ENCODE data around the gene TNFRSF14. TPM values are rescaled to one million over a fixed set of nuclear protein-coding genes. Genes with fewer than 3 reads are reported as not detected.
A peak's percentile ranks its signal among the peaks of the same experiment; 100 is the strongest.
"Not testable (repeated sequence)": the region's sequence is repeated elsewhere in the genome, so short reads cannot be mapped to it uniquely, and the experiment has no call there.

The TNFRSF14 gene
- polyA plus RNA-seq, 4 donors, result 164 to 398 (median 326) TPM

GRCh38 chr1:2577565-2578075 is 21.4 kb downstream of the TNFRSF14 start:
- FAIRE-seq, DNase-seq: not testable (repeated sequence)
- 41 to 55% (median 51%) methylated on average over 17 to 21 of the region's 23 CpGs for WGBS, 3 donors

GRCh38 chr1:2578758-2579118 is 22.6 kb downstream of the TNFRSF14 start:
- Histone ChIP-seq H3K4me1 (ENCODE audit: control insufficient read depth in 3 of 3, insufficient read depth in 2 of 3, low read depth in 1 of 3, low read length in 2 of 3) (peaks cover 3 to 60% (median 5%) of the 10 kb centered on the region in 3 donors), H3K9me3 (ENCODE audit: control insufficient read depth in 2 of 2, insufficient read depth in 1 of 2, low read depth in 1 of 2, low read length in 1 of 2) (peaks cover 0 to 15% of the 10 kb centered on the region in 2 donors), H3K27me3 (ENCODE audit: control insufficient read depth in 3 of 3, insufficient read depth in 3 of 3, low read length in 3 of 3) (no peaks in the 10 kb centered on the region), H3K27ac (ENCODE audit: low read depth in 1 of 3, low read length in 2 of 3) (peak overlapping the region; percentile 75 to 97 (median 95)), H3K4me3 (ENCODE audit: low read depth in 1 of 3, low read length in 3 of 3) (no peak overlapping the region), H3K36me3 (ENCODE audit: control insufficient read depth in 3 of 3, insufficient read depth in 2 of 3, low read depth in 1 of 3, low read length in 3 of 3) (peaks cover 0 to 5% (median 0%) of the 10 kb centered on the region in 3 donors)
- FAIRE-seq (no peak), DNase-seq (no peak)
- 32 to 54% (median 44%) methylated on average over 4 of the region's 4 CpGs for WGBS, 3 donors

More at GRCh38 chr1:2577565-2578075, 21.4 kb downstream of the TNFRSF14 start:
- peak overlapping the region; percentile 75 to 97 (median 95) for H3K27ac ChIP-seq (ENCODE audit: low read depth in 1 of 3, low read length in 2 of 3)
- not testable (repeated sequence) for H3K27me3 ChIP-seq (ENCODE audit: control insufficient read depth in 3 of 3, insufficient read depth in 3 of 3, low read length in 3 of 3); H3K36me3 ChIP-seq (ENCODE audit: control insufficient read depth in 3 of 3, insufficient read depth in 2 of 3, low read depth in 1 of 3, low read length in 3 of 3)
- H3K4me3 ChIP-seq (ENCODE audit: low read depth in 1 of 3, low read length in 3 of 3), result peak overlapping the region in 1 of 3 donors; percentile 33
- peaks cover 0 to 25% of the 10 kb centered on the region in 2 donors for H3K9me3 ChIP-seq (ENCODE audit: control insufficient read depth in 2 of 2, insufficient read depth in 1 of 2, low read depth in 1 of 2, low read length in 1 of 2)
- peaks cover 0 to 49% (median 5%) of the 10 kb centered on the region in 3 donors for H3K4me1 ChIP-seq (ENCODE audit: control insufficient read depth in 3 of 3, insufficient read depth in 2 of 3, low read depth in 1 of 3, low read length in 2 of 3)

GRCh38 chr1:2580691-2581090 is 24.5 kb downstream of the TNFRSF14 start:
- no peak overlapping the region for H3K4me3 ChIP-seq (ENCODE audit: low read depth in 1 of 3, low read length in 3 of 3)
- no peak for FAIRE-seq
- WGBS, 3 donors, result 64 to 88% (median 79%) methylated on average over 10 of the region's 10 CpGs
- H3K4me1 ChIP-seq (ENCODE audit: control insufficient read depth in 3 of 3, insufficient read depth in 2 of 3, low read depth in 1 of 3, low read length in 2 of 3), result peaks cover 5 to 63% (median 8%) of the 10 kb centered on the region in 3 donors
- no peaks in the 10 kb centered on the region for H3K27me3 ChIP-seq (ENCODE audit: control insufficient read depth in 3 of 3, insufficient read depth in 3 of 3, low read length in 3 of 3)
- peaks cover 0 to 13% (median 0%) of the 10 kb centered on the region in 3 donors for H3K36me3 ChIP-seq (ENCODE audit: control insufficient read depth in 3 of 3, insufficient read depth in 2 of 3, low read depth in 1 of 3, low read length in 3 of 3)
- DNase-seq, result peak in 1 of 2 donors; percentile 42
- no peak overlapping the region for H3K27ac ChIP-seq (ENCODE audit: low read depth in 1 of 3, low read length in 2 of 3)
- H3K9me3 ChIP-seq (ENCODE audit: control insufficient read depth in 2 of 2, insufficient read depth in 1 of 2, low read depth in 1 of 2, low read length in 1 of 2), result no peaks in the 10 kb centered on the region

GRCh38 chr1:2582391-2582790 is 26.2 kb downstream of the TNFRSF14 start:
- DNase-seq, result no peak
- Histone ChIP-seq H3K36me3 (ENCODE audit: control insufficient read depth in 3 of 3, insufficient read depth in 2 of 3, low read depth in 1 of 3, low read length in 3 of 3) (peaks cover 0 to 13% (median 0%) of the 10 kb centered on the region in 3 donors), H3K4me1 (ENCODE audit: control insufficient read depth in 3 of 3, insufficient read depth in 2 of 3, low read depth in 1 of 3, low read length in 2 of 3) (peaks cover 5 to 49% (median 8%) of the 10 kb centered on the region in 3 donors), H3K9me3 (ENCODE audit: control insufficient read depth in 2 of 2, insufficient read depth in 1 of 2, low read depth in 1 of 2, low read length in 1 of 2) (no peaks in the 10 kb centered on the region), H3K27ac (ENCODE audit: low read depth in 1 of 3, low read length in 2 of 3) (peak overlapping the region in 1 of 3 donors; percentile 100), H3K4me3 (ENCODE audit: low read depth in 1 of 3, low read length in 3 of 3) (no peak overlapping the region), H3K27me3 (ENCODE audit: control insufficient read depth in 3 of 3, insufficient read depth in 3 of 3, low read length in 3 of 3) (no peaks in the 10 kb centered on the region)
- FAIRE-seq, result no peak
- 75 to 80% (median 77%) methylated on average over 7 of the region's 7 CpGs for WGBS, 3 donors

GRCh38 chr1:2583331-2583791 is 27.2 kb downstream of the TNFRSF14 start:
- DNase-seq, result peak in 1 of 2 donors; percentile 85
- Histone ChIP-seq H3K36me3 (ENCODE audit: control insufficient read depth in 3 of 3, insufficient read depth in 2 of 3, low read depth in 1 of 3, low read length in 3 of 3) (peaks cover 0 to 20% (median 0%) of the 10 kb centered on the region in 3 donors), H3K4me3 (ENCODE audit: low read depth in 1 of 3, low read length in 3 of 3) (no peak overlapping the region), H3K27me3 (ENCODE audit: control insufficient read depth in 3 of 3, insufficient read depth in 3 of 3, low read length in 3 of 3) (no peaks in the 10 kb centered on the region), H3K4me1 (ENCODE audit: control insufficient read depth in 3 of 3, insufficient read depth in 2 of 3, low read depth in 1 of 3, low read length in 2 of 3) (peaks cover 5 to 39% (median 8%) of the 10 kb centered on the region in 3 donors), H3K9me3 (ENCODE audit: control insufficient read depth in 2 of 2, insufficient read depth in 1 of 2, low read depth in 1 of 2, low read length in 1 of 2) (no peaks in the 10 kb centered on the region), H3K27ac (ENCODE audit: low read depth in 1 of 3, low read length in 2 of 3) (peak overlapping the region in 1 of 3 donors; percentile 100)
- 55 to 60% (median 58%) methylated on average over 5 of the region's 5 CpGs for WGBS, 3 donors
- FAIRE-seq, result no peak

DNA sequence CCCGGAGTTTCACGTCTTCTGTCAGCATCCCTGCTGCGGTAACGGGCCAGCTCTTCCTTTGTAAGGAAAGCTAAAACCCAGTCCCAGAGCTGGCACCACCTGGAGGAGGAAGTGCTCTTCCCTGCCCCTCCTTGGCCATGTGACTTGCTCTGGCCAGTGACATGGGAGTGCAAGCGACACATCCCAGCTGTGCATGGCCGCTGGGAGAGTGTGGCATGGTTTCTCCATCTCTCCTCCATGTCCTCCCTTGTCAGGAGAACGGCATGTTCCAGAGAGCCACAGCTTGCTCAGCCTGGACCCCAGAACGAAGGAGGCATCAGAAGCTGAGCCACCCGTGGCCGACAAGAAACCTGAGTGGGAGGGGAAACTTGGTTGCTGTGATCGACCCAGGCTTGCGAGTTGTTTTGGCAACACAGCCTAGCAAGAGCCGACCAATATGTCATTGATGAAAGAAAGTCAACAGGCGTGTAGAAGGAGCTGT is 27.7 kb downstream of the TNFRSF14 start:
- H3K9me3 ChIP-seq (ENCODE audit: control insufficient read depth in 2 of 2, insufficient read depth in 1 of 2, low read depth in 1 of 2, low read length in 1 of 2), result no peaks in the 10 kb centered on the region
- H3K27me3 ChIP-seq (ENCODE audit: control insufficient read depth in 3 of 3, insufficient read depth in 3 of 3, low read length in 3 of 3), result no peaks in the 10 kb centered on the region
- 54 to 69% (median 57%) methylated on average over 14 of the region's 14 CpGs for WGBS, 3 donors
- H3K4me1 ChIP-seq (ENCODE audit: control insufficient read depth in 3 of 3, insufficient read depth in 2 of 3, low read depth in 1 of 3, low read length in 2 of 3), result peaks cover 1 to 33% (median 8%) of the 10 kb centered on the region in 3 donors
- DNase-seq (peak in 1 of 2 donors; percentile 55), FAIRE-seq (no peak)
- H3K27ac ChIP-seq (ENCODE audit: low read depth in 1 of 3, low read length in 2 of 3), result peak overlapping the region; percentile 4 to 100 (median 32)
- no peak overlapping the region for H3K4me3 ChIP-seq (ENCODE audit: low read depth in 1 of 3, low read length in 3 of 3)
- peaks cover 0 to 26% (median 0%) of the 10 kb centered on the region in 3 donors for H3K36me3 ChIP-seq (ENCODE audit: control insufficient read depth in 3 of 3, insufficient read depth in 2 of 3, low read depth in 1 of 3, low read length in 3 of 3)

DNA sequence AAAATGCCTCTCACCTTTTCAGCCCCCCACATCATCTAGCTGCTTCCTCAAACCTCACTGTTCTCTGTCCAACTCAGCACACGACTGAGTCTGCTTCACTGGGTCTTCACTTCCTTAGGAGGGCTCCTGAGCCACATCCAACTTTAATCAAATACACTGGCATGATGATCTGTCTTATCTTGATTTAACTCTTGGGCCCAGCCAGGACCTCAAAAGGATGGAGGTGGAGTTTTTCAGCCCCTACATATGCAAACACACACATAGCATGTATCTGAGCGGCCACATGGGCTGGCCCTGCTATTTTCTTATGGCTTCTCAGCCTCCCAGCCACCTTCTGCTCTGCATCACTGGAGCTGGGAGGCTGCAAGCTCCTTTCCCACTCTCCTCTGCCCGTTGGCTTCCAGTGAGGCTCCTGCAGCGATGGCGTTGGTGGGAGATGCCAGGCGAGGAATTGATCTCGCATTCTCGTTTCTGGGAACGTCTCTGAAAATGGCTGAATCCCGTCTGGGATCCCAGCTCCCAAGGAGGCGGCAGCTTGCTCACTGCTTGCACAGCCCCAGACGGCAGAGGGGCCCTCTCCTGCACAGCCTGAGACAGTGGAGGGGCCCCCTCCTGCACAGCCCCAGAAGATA is 28.6 kb downstream of the TNFRSF14 start:
- Histone ChIP-seq H3K4me1 (ENCODE audit: control insufficient read depth in 3 of 3, insufficient read depth in 2 of 3, low read depth in 1 of 3, low read length in 2 of 3) (peaks cover 0 to 32% (median 8%) of the 10 kb centered on the region in 3 donors), H3K27me3 (ENCODE audit: control insufficient read depth in 3 of 3, insufficient read depth in 3 of 3, low read length in 3 of 3) (no peaks in the 10 kb centered on the region), H3K36me3 (ENCODE audit: control insufficient read depth in 3 of 3, insufficient read depth in 2 of 3, low read depth in 1 of 3, low read length in 3 of 3) (peaks cover 0 to 35% (median 2%) of the 10 kb centered on the region in 3 donors), H3K4me3 (ENCODE audit: low read depth in 1 of 3, low read length in 3 of 3) (peak overlapping the region in 2 of 3 donors; percentile 50 to 78), H3K27ac (ENCODE audit: low read depth in 1 of 3, low read length in 2 of 3) (peak overlapping the region; percentile 89 to 100 (median 99)), H3K9me3 (ENCODE audit: control insufficient read depth in 2 of 2, insufficient read depth in 1 of 2, low read depth in 1 of 2, low read length in 1 of 2) (no peaks in the 10 kb centered on the region)
- FAIRE-seq, result no peak
- WGBS, 3 donors, result 26 to 31% (median 27%) methylated on average over 12 of the region's 12 CpGs
- DNase-seq, result no peak

GRCh38 chr1:2585318-2586092 is 29.3 kb downstream of the TNFRSF14 start:
- no peak for FAIRE-seq
- Histone ChIP-seq H3K9me3 (ENCODE audit: control insufficient read depth in 2 of 2, insufficient read depth in 1 of 2, low read depth in 1 of 2, low read length in 1 of 2) (no peaks in the 10 kb centered on the region), H3K27ac (ENCODE audit: low read depth in 1 of 3, low read length in 2 of 3) (peak overlapping the region; percentile 89 to 100 (median 99)), H3K27me3 (ENCODE audit: control insufficient read depth in 3 of 3, insufficient read depth in 3 of 3, low read length in 3 of 3) (no peaks in the 10 kb centered on the region), H3K36me3 (ENCODE audit: control insufficient read depth in 3 of 3, insufficient read depth in 2 of 3, low read depth in 1 of 3, low read length in 3 of 3) (peaks cover 0 to 42% (median 5%) of the 10 kb centered on the region in 3 donors), H3K4me1 (ENCODE audit: control insufficient read depth in 3 of 3, insufficient read depth in 2 of 3, low read depth in 1 of 3, low read length in 2 of 3) (peaks cover 0 to 32% (median 8%) of the 10 kb centered on the region in 3 donors), H3K4me3 (ENCODE audit: low read depth in 1 of 3, low read length in 3 of 3) (peak overlapping the region; percentile 50 to 88 (median 78))
- WGBS, 3 donors, result 1% methylated on average over 26 to 28 of the region's 28 CpGs
- peak; percentile 90 to 95 for DNase-seq
